Fibroblast of lung (primary cell): ENCODE results near the gene CCDC88C. TPM values are rescaled to one million over a fixed set of nuclear protein-coding genes. Genes with fewer than 3 reads are reported as not detected.

Source experiments
- DNase-seq, 2 donors: peaks; one replicate each; pipeline versions ENCODE4 v3.0.0 to v3.0.0-alpha.2; 2010; ENCODE audit warnings: low read depth in 2 of 2
- H2AFZ ChIP-seq: 2 replicates; pipeline ENCODE4 v1.5.1; 2012; ENCODE audit warnings: low read length, control low read depth, inconsistent platforms
- H3K27ac ChIP-seq: 2 replicates; pipeline ENCODE4 v1.5.1; 2011; ENCODE audit warnings: low read length, control low read depth; ENCODE audit not compliant: insufficient read depth
- H3K27me3 ChIP-seq: 2 replicates; pipeline ENCODE4 v1.5.1; 2011; ENCODE audit warnings: mild to moderate bottlenecking, low read length; ENCODE audit not compliant: control insufficient read depth, insufficient read depth
- H3K36me3 ChIP-seq: 2 replicates; pipeline ENCODE4 v1.5.1; 2011; ENCODE audit warnings: low read length; ENCODE audit not compliant: control insufficient read depth, insufficient read depth
- H3K4me1 ChIP-seq: 2 replicates; pipeline ENCODE4 v1.5.1; 2011; ENCODE audit warnings: low read length; ENCODE audit not compliant: control insufficient read depth, insufficient read depth; ENCODE audit errors: extremely low read depth
- H3K4me2 ChIP-seq: 2 replicates; pipeline ENCODE4 v1.5.1; 2011; ENCODE audit warnings: low read length, control low read depth; ENCODE audit not compliant: insufficient read depth; ENCODE audit errors: extremely low read depth
- H3K4me3 ChIP-seq, 4 experiments: fragments of 200-600 bp in 1 of 4; sonication (generic) in 1 of 4; replicated peaks in 1 of 4; 2 replicates each; pipeline ENCODE4 v1.5.1; 2011 to 2016; ENCODE audit warnings: low read length in 4 of 4, low read depth in 3 of 4, mild to moderate bottlenecking in 3 of 4, control low read depth in 2 of 4, inconsistent platforms in 1 of 4, mixed read lengths in 1 of 4; ENCODE audit not compliant: insufficient read depth in 1 of 4; ENCODE audit errors: control extremely low read depth in 1 of 4
- H3K79me2 ChIP-seq: 2 replicates; pipeline ENCODE4 v1.5.1; 2012; ENCODE audit warnings: mild to moderate bottlenecking, low read length, inconsistent platforms; ENCODE audit not compliant: control insufficient read depth, insufficient read depth
- H3K9ac ChIP-seq: 2 replicates; pipeline ENCODE4 v1.5.1; 2011; ENCODE audit warnings: mild to moderate bottlenecking, low read length, control low read depth; ENCODE audit not compliant: insufficient read depth
- H3K9me3 ChIP-seq: 2 replicates; pipeline ENCODE4 v1.5.1; 2012; ENCODE audit warnings: low read depth, low read length; ENCODE audit not compliant: control insufficient read depth, insufficient read depth
- H4K20me1 ChIP-seq: 2 replicates; pipeline ENCODE4 v1.5.1; 2011; ENCODE audit warnings: low read length; ENCODE audit not compliant: control insufficient read depth, insufficient read depth; ENCODE audit errors: extremely low read depth
- CTCF ChIP-seq, 2 donors: IDR thresholded peaks in 1 of 2; conservative IDR thresholded peaks in 1 of 2; 1 replicate in 1 of 2; 2 replicates in 1 of 2; pipeline ENCODE4 v1.5.1; 2011 to 2012; ENCODE audit warnings: low read length in 2 of 2, control low read depth in 1 of 2, inconsistent platforms in 1 of 2, low read depth in 1 of 2, mild to moderate bottlenecking in 1 of 2
- EZH2 ChIP-seq: IDR thresholded peaks from 2 replicates; pipeline ENCODE4 v1.5.1; 2012; ENCODE audit warnings: low read length, control low read depth, mild to moderate bottlenecking; ENCODE audit errors: missing control alignments
- polyA plus RNA-seq, 2 donors: library from polyadenylated mRNA; depleted of rRNA in 1 of 2; stranded (reverse) in 1 of 2; unstranded in 1 of 2; fragments of >200 nt; gene quantifications; 2 replicates each; pipeline ENCODE4 v1.2.1, GENCODE V29; 2011 to 2012; ENCODE audit warnings: missing spikeins in 1 of 2
- total RNA-seq: library from RNA; depleted of rRNA; stranded (reverse); fragments of >200 nt; gene quantifications from 2 replicates; pipeline ENCODE4 v1.2.1, GENCODE V29; 2014

Gene CCDC88C
- total and polyA plus RNA-seq, 2 donors (not counting 1 experiment from before 2014, with no cell fraction given) = 0.02 to 0.17 TPM

- no peaks in the 10 kb centered on the region for H3K4me1 ChIP-seq
- H2AFZ ChIP-seq = no peak overlapping the region
- H3K79me2 ChIP-seq = no peaks in the 10 kb centered on the region
- no peak for DNase-seq
- no peaks in the 10 kb centered on the region for H3K9me3 ChIP-seq
- H3K27me3 ChIP-seq = peaks cover 8% of the 10 kb centered on the region
- H4K20me1 ChIP-seq = no peaks in the 10 kb centered on the region
- TF ChIP-seq CTCF (conservative IDR thresholded peaks at IDR 0.05 in 1 of 2, IDR thresholded peaks at IDR 0.05 in 1 of 2; ENCODE audit: low read depth in 1 of 2, low read length in 2 of 2) (no peak), EZH2 (no peak)
- no peak overlapping the region for H3K27ac ChIP-seq
- no peak overlapping the region for H3K9ac ChIP-seq
- no peak overlapping the region for H3K4me3 ChIP-seq
- no peaks in the 10 kb centered on the region for H3K36me3 ChIP-seq
- H3K4me2 ChIP-seq = no peak overlapping the region
These were observed 115.2 kb downstream of the CCDC88C start for GRCh38 chr14:91302391-91302790.

GRCh38 chr14:91300957-91301356 is 116.7 kb downstream of the CCDC88C start:
- Histone ChIP-seq H3K9ac (no peak overlapping the region), H3K27ac (no peak overlapping the region), H3K79me2 (no peaks in the 10 kb centered on the region), H3K27me3 (peaks cover 2% of the 10 kb centered on the region), H4K20me1 (no peaks in the 10 kb centered on the region), H3K9me3 (no peaks in the 10 kb centered on the region), H3K36me3 (no peaks in the 10 kb centered on the region), H3K4me1 (no peaks in the 10 kb centered on the region), H3K4me2 (no peak overlapping the region), H3K4me3 (no peak overlapping the region), H2AFZ (no peak overlapping the region)
- no peak for TF ChIP-seq CTCF (conservative IDR thresholded peaks at IDR 0.05 in 1 of 2, IDR thresholded peaks at IDR 0.05 in 1 of 2; ENCODE audit: low read depth in 1 of 2, low read length in 2 of 2)
- TF ChIP-seq EZH2 = no peak
- peak in 1 of 2 donors; percentile 45 for DNase-seq

- Histone ChIP-seq H3K4me2 (no peak overlapping the region), H3K27ac (no peak overlapping the region), H3K9ac (no peak overlapping the region), H2AFZ (no peak overlapping the region), H3K4me3 (no peak overlapping the region), H3K9me3 (no peaks in the 10 kb centered on the region), H4K20me1 (no peaks in the 10 kb centered on the region), H3K36me3 (no peaks in the 10 kb centered on the region), H3K4me1 (no peaks in the 10 kb centered on the region), H3K79me2 (no peaks in the 10 kb centered on the region), H3K27me3 (peaks cover 2% of the 10 kb centered on the region)
- TF ChIP-seq EZH2 = no peak
- peak in 1 of 2 donors; percentile 42 for DNase-seq
These were observed 117.2 kb downstream of the CCDC88C start for GRCh38 chr14:91300283-91300895.
